NB4 (cell line): ENCODE data around the gene MAGI1.

Experiments
- DNase-seq: peaks from one replicate; pipeline ENCODE4 v3.0.0; 2010; ENCODE audit warnings: low read depth
- H3K4me3 ChIP-seq: one replicate; pipeline ENCODE4 v1.5.1; 2011; ENCODE audit warnings: mild to moderate bottlenecking, low read depth, low read length, moderate library complexity
- CTCF ChIP-seq: IDR thresholded peaks from one replicate; pipeline ENCODE4 v1.5.1; 2012; ENCODE audit warnings: low read depth, low read length
- MAX ChIP-seq: IDR thresholded peaks from 2 replicates; pipeline ENCODE4 v1.6.1; 2011; ENCODE audit warnings: low read depth, low read length
- MYC ChIP-seq: IDR thresholded peaks from 2 replicates; pipeline ENCODE4 v1.6.1; 2011; ENCODE audit warnings: low read depth, low read length
- POLR2A ChIP-seq: IDR thresholded peaks from 2 replicates; pipeline ENCODE4 v1.6.1; 2011; ENCODE audit warnings: mild to moderate bottlenecking; ENCODE audit not compliant: insufficient read length; ENCODE audit errors: extremely low read depth

The MAGI1 gene

GRCh38 chr3:65537109-65537508 lies 501.6 kb downstream of the MAGI1 start:
- no peak overlapping the region for H3K4me3 ChIP-seq
- no peak for DNase-seq
- TF ChIP-seq POLR2A, result no peak
- no peak for TF ChIP-seq CTCF
- TF ChIP-seq MAX, result no peak
- no peak for TF ChIP-seq MYC

- no peak for DNase-seq
- H3K4me3 ChIP-seq, result no peak overlapping the region
- no peak for TF ChIP-seq POLR2A
- TF ChIP-seq MYC, result no peak
- TF ChIP-seq MAX, result no peak
- no peak for TF ChIP-seq CTCF
These were observed 503.5 kb downstream of the MAGI1 start for GRCh38 chr3:65535260-65535659.

- DNase-seq, result no peak
- no peak overlapping the region for H3K4me3 ChIP-seq
- TF ChIP-seq MAX, result no peak
- TF ChIP-seq CTCF, result no peak
- no peak for TF ChIP-seq MYC
- TF ChIP-seq POLR2A, result no peak
These were observed 503.9 kb downstream of the MAGI1 start for GRCh38 chr3:65534805-65535204.

GRCh38 chr3:65532749-65533148 lies 506.0 kb downstream of the MAGI1 start:
- no peak for TF ChIP-seq CTCF
- no peak overlapping the region for H3K4me3 ChIP-seq
- DNase-seq, result no peak

GRCh38 chr3:65532215-65532614 lies 506.5 kb downstream of the MAGI1 start:
- no peak for DNase-seq
- H3K4me3 ChIP-seq, result no peak overlapping the region

More at GRCh38 chr3:65532215-65532614, 506.5 kb downstream of the MAGI1 start:
- no peak for TF ChIP-seq MAX
- no peak for TF ChIP-seq MYC
- no peak for TF ChIP-seq CTCF
- TF ChIP-seq POLR2A, result no peak
